ENCODE measurements around the gene FAM47E. TPM values are rescaled to one million over a fixed set of nuclear protein-coding genes. Genes with fewer than 3 reads are reported as not detected.

FAM47E gene
- total and polyA plus RNA-seq, 2 of the 13 experiments (the other 11 are each of a cell fraction or from before 2014, with no cell fraction given), result 0.33 to 0.66 TPM

DNA sequence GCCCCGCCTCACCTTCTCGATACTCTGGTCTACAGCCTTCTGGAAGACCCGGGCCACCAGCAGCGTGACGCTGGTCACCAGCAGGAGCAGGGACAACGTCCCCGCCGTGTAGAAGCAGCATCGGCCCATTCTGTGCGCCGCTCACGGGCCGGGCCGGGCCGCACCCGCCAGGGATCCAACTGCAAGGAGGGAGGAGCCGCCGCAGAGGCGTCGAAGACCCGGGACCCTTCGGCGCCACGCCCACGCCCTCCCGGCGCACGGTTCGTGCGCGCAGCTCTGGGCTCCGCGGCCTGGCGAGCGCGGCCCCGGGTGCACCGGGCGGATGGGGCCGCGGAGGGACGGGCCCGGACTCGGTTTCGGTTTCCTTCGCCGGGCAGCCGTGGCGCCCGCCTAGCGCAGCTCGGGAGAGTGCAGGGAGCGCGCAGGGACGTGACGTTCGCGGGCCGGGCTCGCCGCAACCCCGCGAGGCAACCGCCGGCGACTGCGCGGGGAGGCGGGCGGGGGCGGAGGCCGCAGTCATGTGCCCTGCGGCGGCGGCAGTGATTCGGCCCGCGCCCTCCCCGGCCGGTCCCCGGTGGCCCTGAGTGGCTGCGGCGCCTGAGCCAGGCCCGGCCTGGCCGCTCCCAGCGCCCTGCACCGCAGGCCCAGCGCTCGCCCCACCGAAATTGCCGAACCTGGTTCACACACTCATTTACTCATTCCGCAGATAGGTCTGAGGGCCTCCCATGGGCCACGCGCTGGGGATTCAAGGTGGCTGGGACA is 37.9 kb upstream of the FAM47E start, which contains the start of gene SCARB2:
SCARB2 (minus strand) TSS at position 410 of the 762 bp plus-strand sequence; CDS start at position 129, 281 bp downstream.
- H2AFZ ChIP-seq (ENCODE audit: low read length), result peak within 1 kb of the TSS; percentile 79
- H3K27me3 ChIP-seq (ENCODE audit: control insufficient read depth in 1 of 2, insufficient read depth in 2 of 2, low read length in 2 of 2), result no peaks in the 10 kb centered on the region; a peak in 1 of 5 replicates
- no peaks in the 10 kb centered on the region for H4K20me1 ChIP-seq (ENCODE audit: insufficient read depth, low read length)
- POLR2A ChIA-PET, result no interaction called here
- no peaks in the 10 kb centered on the region for H3K9me3 ChIP-seq (ENCODE audit: low read length)
- WGBS (ENCODE audit: low lambda C conversion rate), result 2% methylated on average over 7 of the region's 94 CpGs
- H3K4me3 ChIP-seq (replicated peaks in 1 of 3; ENCODE audit: insufficient read depth in 1 of 3, low read depth in 2 of 3, low read length in 3 of 3), result peak within 1 kb of the TSS; percentile 72 to 86 (median 76)
- DNase-seq (ENCODE audit: low spot score) (peak; percentile 61), FAIRE-seq (no peak), ATAC-seq (peak; percentile 96)
- H3K27ac ChIP-seq (ENCODE audit: extremely low read length, insufficient read depth, low read length), result peak within 1 kb of the TSS; percentile 86
- peaks cover 39% of the 10 kb centered on the region for H3K79me2 ChIP-seq (ENCODE audit: insufficient read depth, low read length)
- peak within 1 kb of the TSS; percentile 91 for H3K9ac ChIP-seq (ENCODE audit: insufficient read depth, low read depth, low read length)
- H3K36me3 ChIP-seq (replicated peaks in 1 of 2; ENCODE audit: control insufficient read depth in 1 of 2, insufficient read depth in 2 of 2, low read length in 2 of 2), result no peaks in the 10 kb centered on the region
- intact Hi-C loops (cut with micrococcal nuclease; ENCODE audit: unreplicated experiment), result loop anchor here (1.0 to 2.0 kb wide), 2 partner anchors 12 to 93 kb away; partner anchors contain the start of gene STBD1
- CTCF ChIA-PET (ENCODE audit: low intra/inter-chr PET ratio, low total read pairs), result no interaction called here
- BruUV-seq (replicated peaks), result no TSS peak
- H3K4me1 ChIP-seq (ENCODE audit: insufficient read depth, low read length), result peaks cover 69% of the 10 kb centered on the region
- H3K4me2 ChIP-seq (ENCODE audit: low read depth, low read length), result peak within 1 kb of the TSS; percentile 99
- in situ Hi-C loops (cut with HindIII; ENCODE audit: extremely low pct_ligation_motif_present, low pct_unique_long_range_greater_than_20kb), result no loop called here
- TF ChIP-seq NFYB (CRISPR knock-in tag; IDR thresholded peaks at IDR 0.05) (peak; percentile 53; the same call in 1 of the 2 replicates), ZSCAN29 (CRISPR knock-in tag; conservative IDR thresholded peaks at IDR 0.05) (no peak; the same call in 1 of the 2 replicates), MTA3 (CRISPR knock-in tag; IDR thresholded peaks at IDR 0.05) (no peak), MAF1 (CRISPR knock-in tag; IDR thresholded peaks at IDR 0.05; ENCODE audit: borderline replicate concordance) (no peak), GATAD2A (CRISPR knock-in tag; IDR thresholded peaks at IDR 0.05) (no peak), RARG (CRISPR knock-in tag; IDR thresholded peaks at IDR 0.05; ENCODE audit: low read depth) (peak; percentile 83; the same call in 1 of the 2 replicates), HNRNPUL1 (IDR thresholded peaks at IDR 0.05; ENCODE audit: low read depth, low read length) (no peak), NCOA2 (CRISPR knock-in tag; IDR thresholded peaks at IDR 0.05) (no peak; the same call in 1 of the 2 replicates), ZNF263 (CRISPR knock-in tag; IDR thresholded peaks at IDR 0.05) (no peak), KDM5B (CRISPR knock-in tag; IDR thresholded peaks at IDR 0.05; ENCODE audit: borderline replicate concordance) (peak; percentile 82; the same call in 1 of the 2 replicates), RFX1 (IDR thresholded peaks at IDR 0.05) (no peak), ESRRA (CRISPR knock-in tag; IDR thresholded peaks at IDR 0.05; ENCODE audit: low read depth) (peak; percentile 24; the same call in 1 of the 2 replicates), ZNF207 (IDR thresholded peaks at IDR 0.05; ENCODE audit: borderline replicate concordance) (no peak), ZEB1 (IDR thresholded peaks at IDR 0.05; ENCODE audit: insufficient replicate concordance, low read depth) (no peak), PAWR (CRISPR knock-in tag; IDR thresholded peaks at IDR 0.05; ENCODE audit: borderline replicate concordance) (no peak), HOXA7 (CRISPR knock-in tag; IDR thresholded peaks at IDR 0.05) (no peak), ZNF3 (CRISPR knock-in tag; IDR thresholded peaks at IDR 0.05) (no peak), MIER2 (CRISPR knock-in tag; IDR thresholded peaks at IDR 0.05) (no peak)
- TF ChIP-seq, protein P1, sequence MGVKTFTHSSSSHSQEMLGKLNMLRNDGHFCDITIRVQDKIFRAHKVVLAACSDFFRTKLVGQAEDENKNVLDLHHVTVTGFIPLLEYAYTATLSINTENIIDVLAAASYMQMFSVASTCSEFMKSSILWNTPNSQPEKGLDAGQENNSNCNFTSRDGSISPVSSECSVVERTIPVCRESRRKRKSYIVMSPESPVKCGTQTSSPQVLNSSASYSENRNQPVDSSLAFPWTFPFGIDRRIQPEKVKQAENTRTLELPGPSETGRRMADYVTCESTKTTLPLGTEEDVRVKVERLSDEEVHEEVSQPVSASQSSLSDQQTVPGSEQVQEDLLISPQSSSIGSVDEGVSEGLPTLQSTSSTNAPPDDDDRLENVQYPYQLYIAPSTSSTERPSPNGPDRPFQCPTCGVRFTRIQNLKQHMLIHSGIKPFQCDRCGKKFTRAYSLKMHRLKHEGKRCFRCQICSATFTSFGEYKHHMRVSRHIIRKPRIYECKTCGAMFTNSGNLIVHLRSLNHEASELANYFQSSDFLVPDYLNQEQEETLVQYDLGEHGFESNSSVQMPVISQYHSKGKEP (CRISPR knock-in tag; IDR thresholded peaks at IDR 0.05), result 0 out of 2 replicates have a peak, but pooled peaks have one; percentile 51
- TF ChIP-seq, protein P2, sequence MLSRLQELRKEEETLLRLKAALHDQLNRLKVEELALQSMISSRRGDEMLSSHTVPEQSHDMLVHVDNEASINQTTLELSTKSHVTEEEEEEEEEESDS (CRISPR knock-in tag; IDR thresholded peaks at IDR 0.05; ENCODE audit: borderline replicate concordance), result no peak
- TF ChIP-seq, protein P3, sequence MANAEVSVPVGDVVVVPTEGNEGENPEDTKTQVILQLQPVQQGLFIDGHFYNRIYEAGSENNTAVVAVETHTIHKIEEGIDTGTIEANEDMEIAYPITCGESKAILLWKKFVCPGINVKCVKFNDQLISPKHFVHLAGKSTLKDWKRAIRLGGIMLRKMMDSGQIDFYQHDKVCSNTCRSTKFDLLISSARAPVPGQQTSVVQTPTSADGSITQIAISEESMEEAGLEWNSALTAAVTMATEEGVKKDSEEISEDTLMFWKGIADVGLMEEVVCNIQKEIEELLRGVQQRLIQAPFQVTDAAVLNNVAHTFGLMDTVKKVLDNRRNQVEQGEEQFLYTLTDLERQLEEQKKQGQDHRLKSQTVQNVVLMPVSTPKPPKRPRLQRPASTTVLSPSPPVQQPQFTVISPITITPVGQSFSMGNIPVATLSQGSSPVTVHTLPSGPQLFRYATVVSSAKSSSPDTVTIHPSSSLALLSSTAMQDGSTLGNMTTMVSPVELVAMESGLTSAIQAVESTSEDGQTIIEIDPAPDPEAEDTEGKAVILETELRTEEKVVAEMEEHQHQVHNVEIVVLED (CRISPR knock-in tag; IDR thresholded peaks at IDR 0.05; ENCODE audit: borderline replicate concordance), result 0 out of 2 replicates have a peak, but pooled peaks have one; percentile 10
- TF ChIP-seq, protein P4, sequence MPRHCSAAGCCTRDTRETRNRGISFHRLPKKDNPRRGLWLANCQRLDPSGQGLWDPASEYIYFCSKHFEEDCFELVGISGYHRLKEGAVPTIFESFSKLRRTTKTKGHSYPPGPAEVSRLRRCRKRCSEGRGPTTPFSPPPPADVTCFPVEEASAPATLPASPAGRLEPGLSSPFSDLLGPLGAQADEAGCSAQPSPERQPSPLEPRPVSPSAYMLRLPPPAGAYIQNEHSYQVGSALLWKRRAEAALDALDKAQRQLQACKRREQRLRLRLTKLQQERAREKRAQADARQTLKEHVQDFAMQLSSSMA (CRISPR knock-in tag; IDR thresholded peaks at IDR 0.05), result no peak
